Natural killer cell (primary cell): ENCODE data around the gene POPDC3. TPM values are rescaled to one million over a fixed set of nuclear protein-coding genes. Genes with fewer than 3 reads are reported as not detected.
"Not testable (repeated sequence)": the region's sequence is repeated elsewhere in the genome, so short reads cannot be mapped to it uniquely, and the experiment has no call there.

Experiments used
- ATAC-seq, 3 donors: fragments of 150-1000 bp in 2 of 3; fragments of 200-7000 bp in 1 of 3; cut with Tn5 transposase; 1 replicate in 1 of 3; 2 replicates in 2 of 3; pipeline ENCODE4 v1.10.0; 2021; ENCODE audit warnings: mild to moderate bottlenecking in 2 of 3, moderate library complexity in 2 of 3
- DNase-seq, 2 donors: peaks; one replicate each; pipeline versions ENCODE4 v3.0.0 to v3.0.0-alpha.2; 2013 to 2021; ENCODE audit warnings: mixed read lengths in 1 of 2
- H3K27ac ChIP-seq: one replicate; pipeline ENCODE4 v1.5.1; 2013; ENCODE audit warnings: mild to moderate bottlenecking, low read length
- H3K27me3 ChIP-seq: one replicate; pipeline ENCODE4 v1.6.1; 2013; ENCODE audit warnings: low read length; ENCODE audit not compliant: control insufficient read depth, insufficient read depth
- H3K36me3 ChIP-seq: one replicate; pipeline ENCODE4 v1.6.1; 2013; ENCODE audit warnings: low read length; ENCODE audit not compliant: control insufficient read depth, insufficient read depth
- H3K4me1 ChIP-seq: one replicate; pipeline ENCODE4 v1.6.1; 2013; ENCODE audit warnings: low read length; ENCODE audit not compliant: control insufficient read depth, insufficient read depth
- H3K4me3 ChIP-seq: one replicate; pipeline ENCODE4 v1.5.1; 2013; ENCODE audit warnings: low read length
- H3K9me3 ChIP-seq: one replicate; pipeline ENCODE4 v1.6.1; 2013; ENCODE audit warnings: low read length; ENCODE audit not compliant: control insufficient read depth, insufficient read depth
- H3K27ac Mint-ChIP-seq, 2 donors: one replicate each; pipeline ENCODE4 v1.8.0; 2022; ENCODE audit warnings: mild to moderate bottlenecking in 2 of 2, mixed read lengths in 2 of 2, moderate library complexity in 1 of 2
- H3K27me3 Mint-ChIP-seq, 2 donors: one replicate each; pipeline ENCODE4 v1.8.0; 2022; ENCODE audit warnings: low read depth in 2 of 2, mixed read lengths in 2 of 2
- H3K36me3 Mint-ChIP-seq: one replicate; pipeline ENCODE4 v1.8.0; 2022; ENCODE audit warnings: mixed read lengths
- H3K4me1 Mint-ChIP-seq, 2 donors: one replicate each; pipeline ENCODE4 v1.8.0; 2022; ENCODE audit warnings: mixed read lengths in 2 of 2
- H3K4me3 Mint-ChIP-seq: one replicate; pipeline ENCODE4 v1.8.0; 2022; ENCODE audit warnings: mild to moderate bottlenecking, moderate library complexity, mixed read lengths
- H3K9me3 Mint-ChIP-seq, 2 donors: one replicate each; pipeline ENCODE4 v1.8.0; 2022; ENCODE audit warnings: mixed read lengths in 2 of 2
- WGBS: methylation state at CpG from one replicate; pipeline ENCODE4 v1.1.7; 2013; ENCODE audit warnings: missing lambda C conversion rate; ENCODE audit not compliant: insufficient coverage; 5-methylcytosine and 5-hydroxymethylcytosine counted together
- intact Hi-C: fragments of 100-400 bp; cut with micrococcal nuclease; formaldehyde crosslinking; loops from one replicate; pipeline ENCODE4 v1.14.2; 2022
- total RNA-seq, 4 donors: library from RNA; stranded (reverse); fragments of 120-200 nt in 1 of 4; gene quantifications; one replicate each; pipeline versions ENCODE4 v1.2.3 to v1.2.4, GENCODE V29; 2013 to 2022
- TF ChIP-seq, protein P1 (sequence below): fragments of 200-600 bp; IDR thresholded peaks from one replicate; pipeline ENCODE4 v1.8.0; 2022; ENCODE audit warnings: antibody characterized with exemption

The POPDC3 gene
- total RNA-seq, 3 donors from 2014 or later (not counting 1 experiment from before 2014, with no cell fraction given), result not detected

DNA sequence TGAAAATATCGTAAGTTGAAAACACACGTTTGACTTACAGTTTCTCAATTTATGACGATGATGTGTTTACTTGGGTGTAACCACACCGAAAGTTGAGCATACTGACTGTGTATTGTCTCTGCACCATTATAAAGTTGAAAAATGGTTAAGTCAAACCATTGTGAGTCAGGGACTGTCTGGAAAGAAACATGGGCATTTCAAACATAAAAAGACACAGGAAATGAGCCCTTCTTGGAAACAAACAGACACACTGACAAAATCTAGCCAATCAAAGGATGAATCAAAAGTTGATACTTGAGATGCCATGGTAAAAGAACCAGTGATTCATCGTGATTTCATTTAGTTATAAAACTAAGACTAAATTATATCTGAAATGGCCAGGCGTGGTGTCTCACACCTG lies 5.3 kb downstream of the POPDC3 start:
- 95% methylated on average over 6 of the region's 6 CpGs for WGBS
- no peaks in the 10 kb centered on the region for H3K9me3 Mint-ChIP-seq
- H3K4me3 Mint-ChIP-seq, result no peak overlapping the region
- Histone ChIP-seq H3K4me1 (no peaks in the 10 kb centered on the region), H3K4me3 (no peak overlapping the region), H3K27ac (no peak overlapping the region), H3K36me3 (no peaks in the 10 kb centered on the region), H3K27me3 (peaks cover 11% of the 10 kb centered on the region), H3K9me3 (no peaks in the 10 kb centered on the region)
- H3K36me3 Mint-ChIP-seq, result no peaks in the 10 kb centered on the region
- no peaks in the 10 kb centered on the region for H3K4me1 Mint-ChIP-seq
- intact Hi-C loops, result no loop called here
- peaks cover 25 to 43% of the 10 kb centered on the region in 2 donors for H3K27me3 Mint-ChIP-seq
- TF ChIP-seq, protein P1, sequence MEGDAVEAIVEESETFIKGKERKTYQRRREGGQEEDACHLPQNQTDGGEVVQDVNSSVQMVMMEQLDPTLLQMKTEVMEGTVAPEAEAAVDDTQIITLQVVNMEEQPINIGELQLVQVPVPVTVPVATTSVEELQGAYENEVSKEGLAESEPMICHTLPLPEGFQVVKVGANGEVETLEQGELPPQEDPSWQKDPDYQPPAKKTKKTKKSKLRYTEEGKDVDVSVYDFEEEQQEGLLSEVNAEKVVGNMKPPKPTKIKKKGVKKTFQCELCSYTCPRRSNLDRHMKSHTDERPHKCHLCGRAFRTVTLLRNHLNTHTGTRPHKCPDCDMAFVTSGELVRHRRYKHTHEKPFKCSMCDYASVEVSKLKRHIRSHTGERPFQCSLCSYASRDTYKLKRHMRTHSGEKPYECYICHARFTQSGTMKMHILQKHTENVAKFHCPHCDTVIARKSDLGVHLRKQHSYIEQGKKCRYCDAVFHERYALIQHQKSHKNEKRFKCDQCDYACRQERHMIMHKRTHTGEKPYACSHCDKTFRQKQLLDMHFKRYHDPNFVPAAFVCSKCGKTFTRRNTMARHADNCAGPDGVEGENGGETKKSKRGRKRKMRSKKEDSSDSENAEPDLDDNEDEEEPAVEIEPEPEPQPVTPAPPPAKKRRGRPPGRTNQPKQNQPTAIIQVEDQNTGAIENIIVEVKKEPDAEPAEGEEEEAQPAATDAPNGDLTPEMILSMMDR, result no peak
- DNase-seq (no peak), ATAC-seq (no peak)
- H3K27ac Mint-ChIP-seq, result no peak overlapping the region

DNA sequence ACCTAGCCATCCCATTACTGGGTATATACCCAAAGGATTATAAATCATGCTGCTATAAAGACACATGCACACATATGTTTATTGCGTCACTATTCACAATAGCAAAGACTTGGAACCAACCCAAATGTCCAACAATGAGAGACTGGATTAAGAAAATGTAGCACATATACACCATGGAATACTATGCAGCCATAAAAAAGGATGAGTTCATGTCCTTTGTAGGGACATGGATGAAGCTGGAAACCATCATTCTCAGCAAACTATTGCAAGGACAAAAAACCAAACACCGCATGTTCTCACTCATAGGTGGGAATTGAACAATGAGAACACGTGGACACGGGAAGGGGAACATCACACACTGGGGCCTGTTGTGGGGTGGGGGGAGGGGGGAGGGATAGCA lies 7.3 kb downstream of the POPDC3 start:
- DNase-seq, H3K27ac Mint-ChIP-seq, H3K27me3 ChIP-seq, H3K9me3 Mint-ChIP-seq, H3K36me3 Mint-ChIP-seq, H3K9me3 ChIP-seq, intact Hi-C loops, H3K4me3 ChIP-seq, H3K4me1 Mint-ChIP-seq, H3K4me1 ChIP-seq, ATAC-seq, H3K27ac ChIP-seq, H3K36me3 ChIP-seq, H3K4me3 Mint-ChIP-seq: not testable (repeated sequence)
- WGBS, result 94% methylated on average over 3 of the region's 4 CpGs
- H3K27me3 Mint-ChIP-seq, result peaks cover 12 to 36% of the 10 kb centered on the region in 2 donors

DNA sequence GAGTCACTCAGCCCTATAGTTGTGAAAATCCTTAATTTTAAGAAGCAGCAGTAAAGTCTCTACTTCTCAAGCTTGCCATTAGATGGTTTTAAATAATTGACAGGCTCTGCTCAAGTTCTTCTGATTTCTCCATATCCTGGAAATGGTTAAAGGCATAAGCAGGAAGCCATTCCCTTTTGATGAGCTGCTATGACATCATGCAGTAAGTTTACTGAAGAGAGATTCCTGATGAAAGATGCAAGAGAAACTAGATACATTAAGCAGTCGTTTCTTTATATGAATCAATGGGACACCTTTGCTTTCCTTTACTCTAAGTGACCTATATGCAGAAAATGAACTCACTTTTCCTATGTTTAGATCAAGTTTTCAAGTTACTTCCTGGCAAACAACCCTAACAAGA lies 9.8 kb downstream of the POPDC3 start:
- H3K27ac ChIP-seq, result no peak overlapping the region
- H3K4me1 ChIP-seq, result no peaks in the 10 kb centered on the region
- no peaks in the 10 kb centered on the region for H3K36me3 Mint-ChIP-seq
- peaks cover 4% of the 10 kb centered on the region for H3K27me3 ChIP-seq
- H3K4me1 Mint-ChIP-seq, result no peaks in the 10 kb centered on the region
- TF ChIP-seq, protein P1, result no peak
- peaks cover 18 to 52% of the 10 kb centered on the region in 2 donors for H3K27me3 Mint-ChIP-seq
- 0% methylated on average over 1 of the region's 1 CpG for WGBS
- H3K4me3 ChIP-seq, result no peak overlapping the region
- H3K36me3 ChIP-seq, result no peaks in the 10 kb centered on the region
- no peak overlapping the region for H3K27ac Mint-ChIP-seq
- no peak for DNase-seq
- no peak overlapping the region for H3K4me3 Mint-ChIP-seq
- intact Hi-C loops, result no loop called here
- no peak for ATAC-seq
- no peaks in the 10 kb centered on the region for H3K9me3 ChIP-seq
- H3K9me3 Mint-ChIP-seq, result no peaks in the 10 kb centered on the region

DNA sequence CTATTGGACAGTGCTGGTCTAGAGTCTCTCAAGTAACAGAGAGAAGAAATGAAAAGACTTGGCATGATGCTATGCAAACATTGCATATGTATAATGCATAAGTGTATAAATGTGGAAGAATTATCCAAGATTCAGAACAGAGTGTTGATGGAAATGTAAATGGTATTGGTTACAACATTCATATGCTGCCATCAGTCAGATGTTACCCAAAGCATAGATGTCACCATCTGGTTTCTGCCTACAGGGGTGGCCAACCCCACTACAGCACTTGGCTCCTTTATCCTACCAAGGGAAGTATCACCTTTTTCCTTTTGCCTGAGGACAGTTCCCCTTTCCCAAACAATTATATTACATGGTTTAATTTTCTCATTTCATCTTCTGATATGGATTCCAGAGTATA lies 11.9 kb downstream of the POPDC3 start:
- TF ChIP-seq, protein P1, result no peak
- Histone ChIP-seq H3K27me3 (peaks cover 4% of the 10 kb centered on the region), H3K9me3 (no peaks in the 10 kb centered on the region), H3K4me1 (no peaks in the 10 kb centered on the region), H3K36me3 (no peaks in the 10 kb centered on the region), H3K4me3 (no peak overlapping the region), H3K27ac (no peak overlapping the region)
- Mint-ChIP-seq H3K27ac (no peak overlapping the region), H3K9me3 (no peaks in the 10 kb centered on the region), H3K4me1 (no peaks in the 10 kb centered on the region), H3K27me3 (peaks cover 15 to 53% of the 10 kb centered on the region in 2 donors), H3K36me3 (no peaks in the 10 kb centered on the region), H3K4me3 (no peak overlapping the region)
- ATAC-seq (no peak), DNase-seq (no peak)
- intact Hi-C loops, result no loop called here
